Erythroblast (primary cell): ENCODE measurements around the gene RREB1.

ENCODE experiments used
- GATA1 ChIP-seq: IDR thresholded peaks from 2 replicates; pipeline ENCODE4 v1.6.1; 2011; ENCODE audit warnings: low read depth, mild to moderate bottlenecking, control low read depth, low read length, moderate library complexity
- POLR2A ChIP-seq: IDR thresholded peaks from 2 replicates; pipeline ENCODE4 v1.6.1; 2011; ENCODE audit warnings: mild to moderate bottlenecking, low read length

GRCh38 chr6:7239590-7239948 lies 131.8 kb downstream of the RREB1 start:
- TF ChIP-seq POLR2A (no peak), GATA1 (no peak)
